Endodermal cell (in vitro differentiated cells): Measurements from ENCODE around the gene TPRA1. TPM values are rescaled to one million over a fixed set of nuclear protein-coding genes. Genes with fewer than 3 reads are reported as not detected.

Experiments used
- DNase-seq: peaks from one replicate; pipeline ENCODE4 v3.0.0-alpha.2; 2017
- H3K27ac ChIP-seq: 2 replicates; pipeline ENCODE4 v1.5.1; 2013; ENCODE audit warnings: mild to moderate bottlenecking, low read depth, low read length, moderate library complexity
- H3K27me3 ChIP-seq: 2 replicates; pipeline ENCODE4 v1.6.1; 2013; ENCODE audit warnings: mild to moderate bottlenecking, low read length, moderate library complexity; ENCODE audit not compliant: insufficient read depth, control insufficient read depth, poor library complexity, severe bottlenecking
- H3K36me3 ChIP-seq: 2 replicates; pipeline ENCODE4 v1.7.0; 2013; ENCODE audit warnings: mild to moderate bottlenecking, low read length, moderate library complexity; ENCODE audit not compliant: control insufficient read depth, insufficient read depth
- H3K4me1 ChIP-seq: one replicate; pipeline ENCODE4 v1.7.0; 2013; ENCODE audit warnings: low read length; ENCODE audit not compliant: control insufficient read depth, insufficient read depth
- H3K4me3 ChIP-seq: 2 replicates; pipeline ENCODE4 v1.5.1; 2013; ENCODE audit warnings: mild to moderate bottlenecking, low read length, moderate library complexity
- H3K9ac ChIP-seq: 2 replicates; pipeline ENCODE4 v1.6.1; 2013; ENCODE audit warnings: mild to moderate bottlenecking, low read length, moderate library complexity; ENCODE audit not compliant: poor library complexity, severe bottlenecking; ENCODE audit errors: extremely low read depth
- H3K9me3 ChIP-seq: 2 replicates; pipeline ENCODE4 v1.6.1; 2013; ENCODE audit warnings: mild to moderate bottlenecking, low read length, moderate library complexity; ENCODE audit not compliant: control insufficient read depth
- H3K27ac Mint-ChIP-seq: 2 replicates; pipeline ENCODE4 v1.8.0; 2020; ENCODE audit warnings: mixed read lengths
- H3K27me3 Mint-ChIP-seq: 2 replicates; pipeline ENCODE4 v1.8.0; 2021; ENCODE audit warnings: mild to moderate bottlenecking, mixed read lengths; ENCODE audit not compliant: insufficient read depth
- H3K36me3 Mint-ChIP-seq: 2 replicates; pipeline ENCODE4 v1.8.0; 2020; ENCODE audit warnings: low read depth, mixed read lengths
- H3K4me1 Mint-ChIP-seq: 2 replicates; pipeline ENCODE4 v1.8.0; 2020; ENCODE audit warnings: mixed read lengths
- H3K4me3 Mint-ChIP-seq: 2 replicates; pipeline ENCODE4 v1.8.0; 2020; ENCODE audit warnings: mild to moderate bottlenecking, moderate library complexity, mixed read lengths
- H3K9me3 Mint-ChIP-seq: 2 replicates; pipeline ENCODE4 v1.8.0; 2020; ENCODE audit warnings: mild to moderate bottlenecking, mixed read lengths
- CTCF ChIP-seq: fragments of 200-600 bp; sonication (generic); conservative IDR thresholded peaks from 2 replicates; pipeline ENCODE4 v1.5.0; 2021; ENCODE audit warnings: antibody characterized with exemption, mild to moderate bottlenecking
- WGBS, 2 experiments: methylation state at CpG; one replicate each; pipeline versions ENCODE4 v1.1.5 to v1.1.7; 2013; ENCODE audit warnings: missing lambda C conversion rate in 2 of 2, mixed read lengths in 1 of 2; ENCODE audit not compliant: insufficient coverage in 1 of 2, insufficient read length in 1 of 2; 5-methylcytosine and 5-hydroxymethylcytosine counted together
- total RNA-seq, 2 donors: library from RNA; stranded (reverse); fragmentation: NEBNext Ultra II Directional in 1 of 2; extraction: Animal tissue kit (Norgen Biotek cat#: 25700) in 1 of 2; gene quantifications; 2 replicates in 1 of 2; 3 replicates in 1 of 2; pipeline ENCODE4 v1.2.1, GENCODE V29; 2021

The TPRA1 gene
- total RNA-seq, 2 donors from 2014 or later, result 22.9 TPM

- no peaks in the 10 kb centered on the region for H3K9me3 ChIP-seq
- Mint-ChIP-seq H3K36me3 (no peaks in the 10 kb centered on the region), H3K9me3 (no peaks in the 10 kb centered on the region), H3K4me3 (no peak overlapping the region), H3K27ac (no peak overlapping the region), H3K4me1 (peaks cover 20% of the 10 kb centered on the region), H3K27me3 (peaks cover 6% of the 10 kb centered on the region)
- H3K36me3 ChIP-seq, result no peaks in the 10 kb centered on the region
- TF ChIP-seq CTCF, result no peak
- 92 to 100% methylated on average over 3 to 5 of the region's 5 CpGs for WGBS, 2 experiments
- H3K4me1 ChIP-seq, result no peaks in the 10 kb centered on the region
- H3K27ac ChIP-seq, result no peak overlapping the region
- no peak overlapping the region for H3K9ac ChIP-seq
- no peaks in the 10 kb centered on the region for H3K27me3 ChIP-seq
- DNase-seq, result no peak
- H3K4me3 ChIP-seq, result no peak overlapping the region
Observed at GRCh38 chr3:127593178-127593577, 2.6 kb upstream of the TPRA1 start.

GRCh38 chr3:127590282-127590592 is 296 bp downstream of the TPRA1 start:
- Histone ChIP-seq H3K4me1 (no peaks in the 10 kb centered on the region), H3K27me3 (no peaks in the 10 kb centered on the region), H3K27ac (peak overlapping the region; percentile 83), H3K36me3 (no peaks in the 10 kb centered on the region), H3K9ac (peak overlapping the region; percentile 59), H3K4me3 (peak overlapping the region; percentile 88), H3K9me3 (no peaks in the 10 kb centered on the region)
- H3K4me3 Mint-ChIP-seq, result peak overlapping the region; percentile 72
- WGBS, 2 experiments, result 1% methylated on average over 41 of the region's 41 CpGs; no CpG with 5 or more reads in 1 of the 2 experiments
- no peak for TF ChIP-seq CTCF
- H3K9me3 Mint-ChIP-seq, result no peaks in the 10 kb centered on the region
- H3K27me3 Mint-ChIP-seq, result no peaks in the 10 kb centered on the region
- no peak for DNase-seq
- no peaks in the 10 kb centered on the region for H3K36me3 Mint-ChIP-seq
- H3K4me1 Mint-ChIP-seq, result peaks cover 14% of the 10 kb centered on the region
- peak overlapping the region; percentile 94 for H3K27ac Mint-ChIP-seq

- Mint-ChIP-seq H3K9me3 (no peaks in the 10 kb centered on the region), H3K36me3 (no peaks in the 10 kb centered on the region), H3K4me3 (peak overlapping the region; percentile 72), H3K4me1 (peaks cover 14% of the 10 kb centered on the region), H3K27ac (no peak overlapping the region), H3K27me3 (no peaks in the 10 kb centered on the region)
- Histone ChIP-seq H3K4me3 (peak overlapping the region; percentile 88), H3K27me3 (no peaks in the 10 kb centered on the region), H3K9ac (peak overlapping the region; percentile 59), H3K9me3 (no peaks in the 10 kb centered on the region), H3K4me1 (no peaks in the 10 kb centered on the region), H3K27ac (no peak overlapping the region), H3K36me3 (no peaks in the 10 kb centered on the region)
- TF ChIP-seq CTCF, result no peak
- DNase-seq, result peak; percentile 72
- 1 to 6% methylated on average over 7 to 56 of the region's 56 CpGs for WGBS, 2 experiments
Observed at GRCh38 chr3:127589600-127590281, 792 bp downstream of the TPRA1 start.
